HG02763 (cell line): ENCODE measurements around the gene CDK5RAP2.

Experiments used
- ATAC-seq: cut with Tn5 transposase; IDR thresholded peaks from one replicate; pipeline ENCODE4 v1.9.1; 2021; ENCODE audit warnings: mild to moderate bottlenecking, moderate library complexity; ENCODE audit not compliant: unreplicated experiment

Gene CDK5RAP2

DNA sequence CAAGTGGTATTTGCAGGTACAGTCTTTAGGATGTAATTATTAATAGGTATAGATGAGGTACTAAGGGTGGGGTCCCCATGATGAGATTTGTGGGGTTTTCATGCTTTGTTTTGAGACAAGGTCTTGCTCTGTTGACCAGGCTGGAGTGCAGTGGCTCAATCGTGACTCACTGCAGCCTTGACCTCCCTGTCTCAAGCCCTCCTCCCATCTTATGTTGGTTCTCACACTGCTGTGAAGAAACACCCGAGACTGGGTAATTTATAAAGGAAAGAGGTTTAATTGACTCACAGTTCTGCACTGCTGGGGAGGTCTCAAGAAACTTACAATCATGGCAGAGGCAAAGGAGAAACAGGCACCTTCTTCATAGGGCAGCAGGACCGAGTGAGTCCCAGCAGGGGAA lies 217.5 kb downstream of the CDK5RAP2 start:
- ATAC-seq, result no peak

DNA sequence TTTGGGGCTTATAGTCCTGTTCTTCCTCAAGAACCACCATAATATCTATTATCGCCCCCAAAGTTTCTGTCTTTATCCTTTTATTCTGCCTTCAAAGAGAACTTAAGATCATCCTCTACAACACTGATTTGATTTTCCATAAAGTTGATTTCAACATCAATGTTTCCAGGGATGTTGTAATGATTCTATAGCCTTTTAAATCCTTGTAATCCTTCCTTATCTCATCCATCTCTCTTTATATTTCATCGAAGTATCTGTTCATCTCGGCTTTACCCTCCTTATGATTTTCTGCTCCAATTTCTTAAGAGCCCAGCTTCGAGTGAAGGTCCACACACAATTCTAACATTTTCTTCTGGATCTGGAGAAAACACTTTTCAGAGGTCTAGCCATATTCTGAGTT lies 218.4 kb downstream of the CDK5RAP2 start:
- ATAC-seq, result no peak

DNA sequence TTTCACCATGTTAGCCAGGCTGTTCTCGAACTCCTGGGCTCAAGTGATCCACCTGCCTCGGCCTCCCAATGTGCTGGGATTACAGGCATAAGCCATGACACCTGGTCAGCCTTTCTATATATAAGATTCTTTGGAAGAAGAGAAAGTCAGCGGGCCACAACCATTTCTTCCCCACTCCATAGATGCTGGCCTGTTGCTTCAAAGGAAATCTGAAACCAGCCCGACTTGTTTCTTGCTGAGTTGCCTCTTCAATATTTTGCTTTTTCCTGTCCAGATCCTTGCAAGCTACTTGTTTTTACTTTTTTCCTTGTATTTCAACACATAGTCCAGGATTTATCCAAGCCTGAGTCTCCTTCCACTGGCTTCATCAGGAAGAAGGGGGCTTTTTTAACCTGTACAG lies 219.5 kb downstream of the CDK5RAP2 start:
- ATAC-seq, result no peak

GRCh38 chr9:120360046-120360445 lies 219.9 kb downstream of the CDK5RAP2 start:
- ATAC-seq, result no peak

DNA sequence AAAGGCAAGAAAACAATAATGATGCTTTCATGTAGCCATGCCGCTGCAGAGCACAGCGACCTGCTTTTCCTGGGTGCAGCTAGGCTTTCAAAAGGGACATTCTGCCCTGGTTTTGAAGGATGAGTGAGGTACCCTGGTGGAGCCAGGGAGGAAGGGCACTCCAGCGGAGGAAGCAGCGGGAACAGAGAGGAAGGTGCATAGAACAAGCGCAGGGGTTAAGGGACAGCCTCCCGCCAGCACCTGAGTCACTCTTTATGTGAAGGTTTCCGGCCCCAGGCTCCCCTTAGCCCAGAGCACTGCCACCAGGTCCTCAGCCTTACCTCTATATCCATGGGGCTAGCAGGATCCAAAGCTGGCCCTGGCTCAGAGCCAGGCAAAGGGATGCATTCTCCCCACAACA lies 221.1 kb downstream of the CDK5RAP2 start:
- ATAC-seq, result no peak

- no peak for ATAC-seq
Measured at GRCh38 chr9:120353506-120353905, 226.5 kb downstream of the CDK5RAP2 start.

DNA sequence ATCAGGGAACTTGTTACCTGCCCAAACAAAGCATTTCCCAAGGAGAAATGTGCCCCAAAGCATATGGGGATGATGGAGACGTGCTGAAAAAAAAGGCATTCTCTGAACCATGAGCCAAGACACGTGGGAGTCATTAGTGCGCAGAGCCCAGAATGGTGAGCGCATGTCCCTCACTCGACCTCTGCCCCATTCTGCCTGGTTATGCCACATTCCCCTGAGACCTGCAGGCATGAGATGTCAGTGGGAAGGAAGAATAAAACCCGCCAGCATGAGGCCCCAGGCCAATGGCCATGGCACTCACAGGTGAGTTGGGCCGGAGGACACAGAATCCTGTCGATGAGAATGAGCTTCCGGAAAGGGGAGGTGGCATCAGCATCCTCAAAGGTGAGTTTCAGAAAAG lies 228.9 kb downstream of the CDK5RAP2 start:
- no peak for ATAC-seq

DNA sequence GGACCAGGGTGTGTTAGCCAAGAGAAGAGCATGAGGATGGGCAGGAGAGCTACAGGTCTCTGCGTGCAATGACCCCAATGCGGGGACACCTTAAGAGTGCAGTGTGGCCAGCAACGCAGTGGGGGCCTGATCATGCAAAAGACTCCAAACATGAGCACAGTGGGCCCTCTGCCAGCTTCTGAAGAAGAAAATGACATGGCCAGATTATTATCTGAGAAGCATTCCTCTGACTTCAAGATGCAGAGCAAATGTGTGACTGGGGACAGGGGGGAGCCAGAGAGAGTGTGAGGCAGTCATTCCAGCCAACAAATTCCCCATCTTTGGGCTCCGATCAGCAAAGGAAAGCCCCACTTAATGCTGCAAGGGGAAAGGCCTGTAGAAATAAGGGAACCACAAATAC lies 229.4 kb downstream of the CDK5RAP2 start:
- no peak for ATAC-seq

- no peak for ATAC-seq
Measured at GRCh38 chr9:120348951-120349429, 231.0 kb downstream of the CDK5RAP2 start.

DNA sequence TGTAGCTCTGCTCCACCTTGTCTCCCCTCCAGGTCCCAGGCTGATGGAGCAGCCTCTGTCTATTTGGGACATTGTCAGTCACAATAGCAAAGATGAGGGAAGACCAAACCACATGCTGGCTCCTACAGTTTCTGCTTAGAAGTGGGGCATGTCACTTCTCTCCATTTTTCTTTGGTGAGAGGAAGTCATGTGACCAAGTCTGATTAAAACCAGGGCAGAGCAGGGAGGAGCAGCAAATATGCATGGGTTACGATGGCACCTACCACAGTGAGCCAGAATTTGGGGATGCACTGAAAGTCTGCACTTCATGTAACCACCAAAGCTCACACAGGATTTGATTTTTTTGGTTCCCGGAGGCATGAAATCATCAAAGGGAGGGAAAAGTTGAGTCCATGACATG lies 234.6 kb downstream of the CDK5RAP2 start:
- ATAC-seq, result no peak

DNA sequence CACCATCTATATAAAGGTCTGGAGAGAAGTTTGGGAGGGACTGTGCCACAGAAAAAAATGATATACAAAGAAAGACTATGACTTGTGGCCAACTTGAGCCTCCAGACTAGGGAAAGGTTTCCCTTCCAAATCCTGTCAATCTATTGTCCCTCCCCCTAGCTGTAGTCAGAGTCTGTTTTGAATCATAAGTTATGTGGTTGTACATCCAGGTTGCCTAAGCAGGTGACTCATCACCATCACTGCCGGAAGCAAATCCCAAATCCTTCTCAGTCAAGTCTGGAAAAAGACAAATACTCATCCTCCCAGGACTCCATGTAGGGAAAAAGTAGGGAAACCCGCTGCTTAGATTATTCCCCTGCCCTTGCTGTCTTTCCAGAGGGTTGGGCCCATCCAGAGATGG lies 235.7 kb downstream of the CDK5RAP2 start:
- ATAC-seq, result no peak

DNA sequence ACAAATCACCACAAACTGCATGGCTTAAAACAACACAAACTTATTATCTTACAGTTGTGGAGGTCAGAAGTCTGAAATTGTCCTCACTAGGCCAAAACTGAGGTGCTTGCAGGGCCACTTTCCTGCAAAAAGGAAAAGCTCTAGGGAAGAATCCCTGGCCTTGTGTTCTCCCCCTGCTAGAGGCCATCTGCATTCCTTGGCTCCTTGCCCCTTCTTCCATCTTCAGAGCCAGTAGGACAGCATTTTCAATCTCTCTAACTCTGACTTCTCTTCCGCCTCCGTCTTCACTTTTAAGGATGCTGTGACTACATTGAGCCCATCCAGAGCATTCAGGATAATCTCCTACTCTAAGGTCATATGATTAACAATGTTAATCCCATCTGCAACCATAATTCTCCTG lies 236.6 kb downstream of the CDK5RAP2 start:
- ATAC-seq, result no peak
